Endothelial cell of umbilical vein (primary cell): Measurements from ENCODE around the gene C1orf94. TPM values are rescaled to one million over a fixed set of nuclear protein-coding genes. Genes with fewer than 3 reads are reported as not detected.

Source experiments
- BruUV-seq: library from RNA; stranded (reverse); fragments of 400-500 nt; replicated peaks from 2 replicates; lab custom pipeline; 2021; lab: Mats Ljungman, UMichigan
- CTCF ChIA-PET: fragments of 300-600, 350-600 bp; sonication (Branson Sonifier 250); formaldehyde crosslinking; loops from one replicate; lab custom pipeline; 2021; ENCODE audit warnings: antibody characterized with exemption, inconsistent platforms; lab: Charles Lee
- POLR2A ChIA-PET: fragments of 300-600, 350-600 bp; sonication (Branson Sonifier 250); formaldehyde crosslinking; loops from one replicate; lab custom pipeline; 2021; ENCODE audit warnings: antibody characterized with exemption, inconsistent platforms; lab: Charles Lee
- DNase-seq: peaks from one replicate; pipeline ENCODE4 v3.0.0-alpha.2; 2011; ENCODE audit warnings: low read depth, low spot score
- FAIRE-seq: peaks from 2 replicates; lab custom pipeline; 2011; peaks lifted over from hg19 to GRCh38; lab: Jason Lieb, UNC
- H2AFZ ChIP-seq: 2 replicates; pipeline ENCODE4 v1.6.0; 2012; ENCODE audit warnings: low read depth, low read length, control low read depth, inconsistent platforms
- H3K27ac ChIP-seq: 2 replicates; pipeline ENCODE4 v1.5.1; 2011; ENCODE audit warnings: low read depth, mild to moderate bottlenecking, control low read depth, low read length, moderate library complexity; ENCODE audit not compliant: insufficient read depth
- H3K27me3 ChIP-seq, 2 experiments: 2 replicates each; pipeline versions ENCODE4 v1.6.0 to v1.6.1; 2011; ENCODE audit warnings: low read length in 2 of 2, mixed read lengths in 1 of 2; ENCODE audit not compliant: control insufficient read depth in 2 of 2, insufficient read depth in 2 of 2
- H3K36me3 ChIP-seq, 2 experiments: 2 replicates in 1 of 2; 3 replicates in 1 of 2; pipeline ENCODE4 v1.5.1; 2011; ENCODE audit warnings: low read length in 2 of 2, mild to moderate bottlenecking in 1 of 2, moderate library complexity in 1 of 2; ENCODE audit not compliant: control insufficient read depth in 2 of 2, insufficient read depth in 2 of 2; ENCODE audit errors: extremely low read depth in 1 of 2
- H3K4me1 ChIP-seq: 3 replicates; pipeline ENCODE4 v1.5.1; 2011; ENCODE audit warnings: mild to moderate bottlenecking, low read length; ENCODE audit not compliant: control insufficient read depth, insufficient read depth; ENCODE audit errors: extremely low read depth
- H3K4me2 ChIP-seq: 2 replicates; pipeline ENCODE4 v1.6.1; 2011; ENCODE audit warnings: low read length, control low read depth, mixed read lengths; ENCODE audit not compliant: insufficient read depth
- H3K4me3 ChIP-seq, 3 experiments: fragments of 200-600 bp in 1 of 3; sonication (generic), shearing (Covaris generic) in 1 of 3; replicated peaks in 1 of 3; 2 replicates each; pipeline ENCODE4 v1.5.1; 2011 to 2016; ENCODE audit warnings: control low read depth in 3 of 3, low read length in 3 of 3, mild to moderate bottlenecking in 2 of 3, inconsistent platforms in 1 of 3, low read depth in 1 of 3, moderate library complexity in 1 of 3; ENCODE audit not compliant: insufficient read depth in 1 of 3
- H3K79me2 ChIP-seq: 2 replicates; pipeline ENCODE4 v1.6.0; 2012; ENCODE audit warnings: low read length, inconsistent platforms; ENCODE audit not compliant: control insufficient read depth, insufficient read depth
- H3K9ac ChIP-seq: replicated peaks from 2 replicates; pipeline ENCODE3; 2011; ENCODE audit warnings: low read length, control low read depth; ENCODE audit not compliant: insufficient read depth; ENCODE audit errors: extremely low read depth
- H3K9me1 ChIP-seq: replicated peaks from 3 replicates; pipeline ENCODE4 v1.6.0; 2011; ENCODE audit warnings: mild to moderate bottlenecking, low read length; ENCODE audit not compliant: control insufficient read depth, insufficient read depth; ENCODE audit errors: extremely low read depth
- H3K9me3 ChIP-seq: replicated peaks from 2 replicates; pipeline ENCODE4 v1.5.1; 2012; ENCODE audit warnings: low read length, inconsistent platforms; ENCODE audit not compliant: control insufficient read depth, insufficient read depth
- H4K20me1 ChIP-seq: replicated peaks from 2 replicates; pipeline ENCODE3; 2011; ENCODE audit warnings: mild to moderate bottlenecking, low read length; ENCODE audit not compliant: control insufficient read depth, insufficient read depth; ENCODE audit errors: extremely low read depth
- EZH2 ChIP-seq: IDR thresholded peaks from 2 replicates; pipeline ENCODE4 v1.6.1; 2012; ENCODE audit warnings: borderline replicate concordance, low read depth, mild to moderate bottlenecking, moderate library complexity, low read length, inconsistent platforms; ENCODE audit not compliant: severe bottlenecking
- FOS ChIP-seq: IDR thresholded peaks from 2 replicates; pipeline ENCODE4 v1.6.1; 2011; ENCODE audit warnings: mild to moderate bottlenecking, low read length, moderate library complexity, borderline replicate concordance; ENCODE audit not compliant: insufficient read depth
- GATA2 ChIP-seq: IDR thresholded peaks from 2 replicates; pipeline ENCODE4 v1.7.0; 2011; ENCODE audit warnings: low read depth, mild to moderate bottlenecking, moderate library complexity, mixed read lengths, low read length; ENCODE audit not compliant: insufficient read length, insufficient read depth
- JUN ChIP-seq: IDR thresholded peaks from 2 replicates; pipeline ENCODE4 v1.6.1; 2011; ENCODE audit warnings: borderline replicate concordance, low read depth; ENCODE audit not compliant: insufficient read length, insufficient read depth
- MYC ChIP-seq: IDR thresholded peaks from one replicate; pipeline ENCODE4 v1.6.1; 2011; ENCODE audit warnings: mild to moderate bottlenecking, low read depth, low read length
- POLR2A ChIP-seq: IDR thresholded peaks from 2 replicates; pipeline ENCODE4 v1.6.1; 2012; ENCODE audit warnings: low read depth, mild to moderate bottlenecking, control low read depth, low read length
- POLR2AphosphoS5 ChIP-seq: IDR thresholded peaks from 2 replicates; pipeline ENCODE4 v1.6.1; 2012; ENCODE audit warnings: low read depth, mild to moderate bottlenecking, control low read depth, low read length, moderate library complexity; ENCODE audit not compliant: insufficient read depth
- dilution Hi-C: fragments of 300-500 bp; cut with MboI; formaldehyde crosslinking; loops from one replicate; pipeline ENCODE4 v1.15.0; 2019; ENCODE audit warnings: low sequenced_read_pairs; ENCODE audit not compliant: extremely low pct_ligation_motif_present
- intact Hi-C: fragments of 100-400 bp; cut with micrococcal nuclease; formaldehyde crosslinking; loops from one replicate; pipeline ENCODE4 v1.10.0; 2022
- polyA plus RNA-seq, 4 experiments: library from polyadenylated mRNA; depleted of rRNA in 3 of 4; stranded (reverse) in 3 of 4; unstranded in 1 of 4; fragments of >200 nt; gene quantifications; 2 replicates each; pipeline versions ENCODE4 v1.2.1 to v1.2.3, GENCODE V29; 2011 to 2012; ENCODE audit warnings: missing spikeins in 1 of 4
- total RNA-seq: library from RNA; stranded (reverse); gene quantifications from 2 replicates; pipeline ENCODE4 v1.2.3, GENCODE V29; 2021
- TF ChIP-seq, protein P1 (sequence below), 2 donors: IDR thresholded peaks; 1 replicate in 1 of 2; 2 replicates in 1 of 2; pipeline ENCODE4 v1.5.1; 2011; ENCODE audit warnings: low read length in 2 of 2, mild to moderate bottlenecking in 2 of 2, moderate library complexity in 2 of 2, control low read depth in 1 of 2, inconsistent platforms in 1 of 2, low read depth in 1 of 2; ENCODE audit not compliant: insufficient read depth in 1 of 2; ENCODE audit errors: extremely low read depth in 1 of 2
- TF ChIP-seq, protein P2 (sequence below): IDR thresholded peaks from 2 replicates; pipeline ENCODE4 v1.6.1; 2011; ENCODE audit not compliant: insufficient read depth, insufficient read length

The C1orf94 gene
- total and polyA plus RNA-seq, 2 donors (not counting 3 experiments of a cell fraction or from before 2014, with no cell fraction given) = not detected

DNA sequence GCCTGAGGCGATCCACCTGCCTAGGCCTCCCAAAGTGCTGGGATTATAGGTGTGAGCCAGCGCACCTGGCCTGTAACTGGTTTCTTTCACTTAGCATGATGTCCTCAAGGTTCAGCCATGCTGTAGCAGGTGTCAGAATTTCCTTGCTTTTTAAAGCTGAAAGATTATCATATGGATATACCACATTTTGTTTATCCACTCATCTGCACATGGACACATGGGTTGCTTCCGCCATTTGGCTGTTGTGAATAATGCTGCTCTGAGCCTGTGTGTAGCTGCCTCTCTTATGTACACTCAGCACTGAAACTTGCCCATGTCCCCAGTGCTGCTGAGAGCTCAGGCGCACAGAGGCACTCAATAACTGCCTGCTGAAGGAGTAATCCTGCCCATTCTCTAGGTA is 23.5 kb upstream of the C1orf94 start:
- H3K27ac ChIP-seq = no peak overlapping the region
- H3K4me1 ChIP-seq = no peaks in the 10 kb centered on the region
- DNase-seq (no peak), FAIRE-seq (no peak)
- BruUV-seq = no TSS peak
- no peak overlapping the region for H3K4me2 ChIP-seq
- intact Hi-C loops = no loop called here
- ChIA-PET CTCF (no interaction called here), POLR2A (no interaction called here)
- H4K20me1 ChIP-seq = no peaks in the 10 kb centered on the region
- no peaks in the 10 kb centered on the region for H3K27me3 ChIP-seq
- H3K9me1 ChIP-seq = no peaks in the 10 kb centered on the region
- H3K79me2 ChIP-seq = no peaks in the 10 kb centered on the region
- no peak overlapping the region for H3K9ac ChIP-seq
- dilution Hi-C loops = no loop called here
- no peak overlapping the region for H2AFZ ChIP-seq
- H3K9me3 ChIP-seq = no peaks in the 10 kb centered on the region
- H3K36me3 ChIP-seq = no peaks in the 10 kb centered on the region
- H3K4me3 ChIP-seq = no peak overlapping the region
- TF ChIP-seq POLR2AphosphoS5 (no peak), GATA2 (no peak), POLR2A (no peak), MYC (no peak)

DNA sequence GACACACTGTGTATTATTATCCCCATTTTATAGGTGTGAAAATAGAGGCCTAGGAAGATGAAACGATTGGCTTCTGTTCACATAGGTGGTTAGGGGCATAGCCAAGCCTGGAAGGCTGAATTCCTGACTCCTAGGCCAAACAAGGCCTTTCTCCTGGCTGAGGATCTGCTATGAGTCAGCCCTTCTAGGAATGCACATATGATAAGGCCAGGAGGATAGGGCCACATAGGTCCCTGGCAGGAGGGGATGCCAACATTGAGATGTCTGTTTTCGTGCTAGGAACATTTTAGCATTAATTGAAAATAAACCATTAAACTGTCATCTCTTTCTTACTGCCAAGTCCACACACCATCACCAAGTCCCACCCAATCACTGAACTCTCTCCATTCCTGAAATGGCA is 20.8 kb upstream of the C1orf94 start:
- POLR2A ChIA-PET = no interaction called here
- dilution Hi-C loops = no loop called here
- DNase-seq (no peak), FAIRE-seq (no peak)
- H2AFZ ChIP-seq = no peak overlapping the region
- no peaks in the 10 kb centered on the region for H3K9me1 ChIP-seq
- H3K27ac ChIP-seq = no peak overlapping the region
- H3K9ac ChIP-seq = no peak overlapping the region
- intact Hi-C loops = no loop called here
- H3K9me3 ChIP-seq = no peaks in the 10 kb centered on the region
- no peaks in the 10 kb centered on the region for H3K79me2 ChIP-seq
- CTCF ChIA-PET = no interaction called here
- H3K27me3 ChIP-seq = no peaks in the 10 kb centered on the region
- H3K4me2 ChIP-seq = no peak overlapping the region
- H3K4me3 ChIP-seq = no peak overlapping the region
- no peaks in the 10 kb centered on the region for H3K4me1 ChIP-seq
- TF ChIP-seq, protein P1, sequence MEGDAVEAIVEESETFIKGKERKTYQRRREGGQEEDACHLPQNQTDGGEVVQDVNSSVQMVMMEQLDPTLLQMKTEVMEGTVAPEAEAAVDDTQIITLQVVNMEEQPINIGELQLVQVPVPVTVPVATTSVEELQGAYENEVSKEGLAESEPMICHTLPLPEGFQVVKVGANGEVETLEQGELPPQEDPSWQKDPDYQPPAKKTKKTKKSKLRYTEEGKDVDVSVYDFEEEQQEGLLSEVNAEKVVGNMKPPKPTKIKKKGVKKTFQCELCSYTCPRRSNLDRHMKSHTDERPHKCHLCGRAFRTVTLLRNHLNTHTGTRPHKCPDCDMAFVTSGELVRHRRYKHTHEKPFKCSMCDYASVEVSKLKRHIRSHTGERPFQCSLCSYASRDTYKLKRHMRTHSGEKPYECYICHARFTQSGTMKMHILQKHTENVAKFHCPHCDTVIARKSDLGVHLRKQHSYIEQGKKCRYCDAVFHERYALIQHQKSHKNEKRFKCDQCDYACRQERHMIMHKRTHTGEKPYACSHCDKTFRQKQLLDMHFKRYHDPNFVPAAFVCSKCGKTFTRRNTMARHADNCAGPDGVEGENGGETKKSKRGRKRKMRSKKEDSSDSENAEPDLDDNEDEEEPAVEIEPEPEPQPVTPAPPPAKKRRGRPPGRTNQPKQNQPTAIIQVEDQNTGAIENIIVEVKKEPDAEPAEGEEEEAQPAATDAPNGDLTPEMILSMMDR (IDR thresholded peaks at IDR 0.05; ENCODE audit: extremely low read depth in 1 of 2, insufficient read depth in 1 of 2, low read depth in 1 of 2, low read length in 2 of 2) = no peak
- no peak for TF ChIP-seq POLR2AphosphoS5
- TF ChIP-seq GATA2 = no peak
- TF ChIP-seq EZH2 = no peak
- TF ChIP-seq, protein P2, sequence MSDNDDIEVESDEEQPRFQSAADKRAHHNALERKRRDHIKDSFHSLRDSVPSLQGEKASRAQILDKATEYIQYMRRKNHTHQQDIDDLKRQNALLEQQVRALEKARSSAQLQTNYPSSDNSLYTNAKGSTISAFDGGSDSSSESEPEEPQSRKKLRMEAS = no peak
- TF ChIP-seq MYC = no peak
- TF ChIP-seq JUN = no peak
- TF ChIP-seq FOS = no peak
- no peak for TF ChIP-seq POLR2A
- no peaks in the 10 kb centered on the region for H4K20me1 ChIP-seq
- no TSS peak for BruUV-seq
- H3K36me3 ChIP-seq = no peaks in the 10 kb centered on the region
